Measurements from ENCODE around the gene NUBPL.

The NUBPL gene

GRCh38 chr14:31561155-31561846 lies at the start of gene NUBPL:
Gene NUBPL (plus strand): TSS chr14:31561404. CDS start chr14:31561440, 36 bp downstream.
- DNase-seq: peak; percentile 97 to 98

- no peak for DNase-seq
These were observed 34.1 kb upstream of the NUBPL start for GRCh38 chr14:31527087-31527486.

GRCh38 chr14:31527546-31527945 lies 33.7 kb upstream of the NUBPL start:
- no peak for DNase-seq

GRCh38 chr14:31529053-31529452 lies 32.2 kb upstream of the NUBPL start:
- no peak for DNase-seq

- DNase-seq: no peak
These were observed 31.1 kb upstream of the NUBPL start for GRCh38 chr14:31530136-31530535.

- no peak for DNase-seq
These were observed 24.8 kb upstream of the NUBPL start for GRCh38 chr14:31536201-31536960.

GRCh38 chr14:31541702-31542101 lies 19.5 kb upstream of the NUBPL start:
- no peak for DNase-seq

- DNase-seq: no peak
These were observed 17.0 kb upstream of the NUBPL start for GRCh38 chr14:31543969-31544799.

- no peak for DNase-seq
These were observed 16.4 kb upstream of the NUBPL start for GRCh38 chr14:31544816-31545215.

GRCh38 chr14:31545328-31545727 lies 15.9 kb upstream of the NUBPL start:
- DNase-seq: no peak

GRCh38 chr14:31549817-31550216 lies 11.4 kb upstream of the NUBPL start:
- no peak for DNase-seq

GRCh38 chr14:31550589-31550988 lies 10.6 kb upstream of the NUBPL start:
- DNase-seq: no peak

- DNase-seq: no peak
These were observed 5.0 kb upstream of the NUBPL start for GRCh38 chr14:31556191-31556590.

- DNase-seq: no peak
These were observed 1.3 kb upstream of the NUBPL start for GRCh38 chr14:31559939-31560338.

- no peak for DNase-seq
These were observed 447 bp upstream of the NUBPL start for GRCh38 chr14:31560759-31561154.

GRCh38 chr14:31564194-31564593 lies 3.0 kb downstream of the NUBPL start:
- no peak for DNase-seq

- no peak for DNase-seq
These were observed 5.3 kb downstream of the NUBPL start for GRCh38 chr14:31566456-31566855.

GRCh38 chr14:31567655-31568054 lies 6.5 kb downstream of the NUBPL start:
- no peak for DNase-seq

- no peak for DNase-seq
These were observed 7.0 kb downstream of the NUBPL start for GRCh38 chr14:31568161-31568560.

- DNase-seq: no peak
These were observed 7.5 kb downstream of the NUBPL start for GRCh38 chr14:31568671-31569070.

- no peak for DNase-seq
These were observed 11.8 kb downstream of the NUBPL start for GRCh38 chr14:31572955-31573354.

GRCh38 chr14:31576949-31577348 lies 15.7 kb downstream of the NUBPL start:
- no peak for DNase-seq

- no peak for DNase-seq
These were observed 17.1 kb downstream of the NUBPL start for GRCh38 chr14:31578266-31578665.

Data from NCI-H446 (cell line).